Cerebellar cortex (tissue), 1 donor: ENCODE measurements around the gene ADAP1.
"Not testable (repeated sequence)": the region's sequence is repeated elsewhere in the genome, so short reads cannot be mapped to it uniquely, and the experiment has no call there.

ENCODE experiments used
- DNase-seq: peaks from one replicate; pipeline ENCODE4 v3.0.0-alpha.2; 2015; ENCODE audit warnings: low spot score

The ADAP1 gene

DNA sequence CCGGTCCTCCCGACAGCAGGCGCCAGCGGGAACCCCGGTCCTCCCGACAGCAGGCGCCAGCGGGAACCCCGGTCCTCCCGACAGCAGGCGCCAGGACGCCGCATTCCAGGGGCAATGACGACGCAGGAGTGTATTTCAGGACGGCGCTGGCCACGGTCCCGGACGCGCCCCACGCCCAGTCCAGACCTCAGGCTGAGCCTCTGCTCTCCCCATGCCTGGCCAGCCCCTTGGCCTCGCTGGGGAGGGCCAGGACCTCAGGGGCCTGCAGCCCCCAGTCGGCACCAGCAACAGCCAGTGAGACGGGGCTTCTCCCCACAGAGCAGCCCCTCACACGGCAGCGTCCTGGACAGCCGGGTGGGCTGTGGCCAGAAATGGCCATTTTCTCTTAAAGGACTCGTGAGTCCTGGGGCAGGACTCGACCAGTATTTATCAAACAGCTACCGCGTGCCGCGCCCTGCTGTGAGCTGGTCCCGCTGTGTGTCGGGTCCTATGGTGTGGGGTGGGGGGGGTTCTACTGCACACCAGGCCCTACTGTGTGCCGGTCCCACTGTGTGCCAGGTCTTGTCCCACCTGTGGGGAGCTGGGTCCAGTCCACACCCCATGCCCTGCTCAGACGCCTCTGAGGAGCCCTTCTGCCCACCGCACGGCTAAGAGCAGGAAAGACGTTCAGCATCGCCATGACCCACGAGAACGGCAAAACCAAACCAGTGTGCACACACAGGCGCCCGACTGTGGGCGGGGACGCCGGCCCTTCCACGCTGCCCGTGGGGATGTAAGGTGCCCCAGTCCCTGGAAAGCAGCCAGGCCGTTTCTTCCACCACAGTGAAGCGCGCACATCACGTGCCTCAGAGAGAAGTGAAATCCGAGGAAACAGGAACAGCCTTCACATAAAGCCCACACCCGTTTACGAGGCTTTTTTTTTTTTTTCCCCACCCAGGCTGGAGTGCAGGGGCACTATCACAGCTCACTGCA, 44.8 kb downstream of the ADAP1 start:
- no peak for DNase-seq

DNA sequence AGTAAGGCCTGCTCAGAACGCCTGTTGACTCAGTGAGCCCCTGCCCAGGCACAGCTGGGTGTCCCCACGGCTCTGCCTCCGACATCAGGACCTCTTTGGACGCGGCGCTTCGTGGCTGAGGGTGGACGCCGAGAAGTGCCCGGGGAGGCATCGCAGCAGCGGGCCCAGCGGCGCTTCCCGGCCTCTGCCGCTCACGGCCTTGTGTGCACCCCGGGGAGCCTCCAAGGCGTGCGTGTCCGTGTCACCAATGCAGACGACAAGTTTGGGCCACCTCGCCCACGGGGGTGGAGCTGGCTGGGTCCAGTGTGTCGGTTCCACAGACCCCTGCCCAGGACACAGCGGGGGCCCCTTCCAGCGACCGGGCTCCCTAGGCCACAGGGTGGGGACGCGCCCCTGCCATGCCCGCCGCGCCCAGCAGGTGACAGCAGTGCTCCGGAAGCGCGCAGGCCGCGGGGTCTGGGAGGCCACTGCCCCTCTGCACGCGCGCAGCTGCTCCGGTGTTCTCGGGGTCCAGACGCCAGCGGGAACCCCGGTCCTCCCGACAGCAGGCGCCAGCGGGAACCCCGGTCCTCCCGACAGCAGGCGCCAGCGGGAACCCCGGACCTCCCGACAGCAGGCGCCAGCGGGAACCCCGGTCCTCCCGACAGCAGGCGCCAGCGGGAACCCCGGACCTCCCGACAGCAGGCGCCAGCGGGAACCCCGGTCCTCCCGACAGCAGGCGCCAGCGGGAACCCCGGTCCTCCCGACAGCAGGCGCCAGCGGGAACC, 45.7 kb downstream of the ADAP1 start:
- DNase-seq: not testable (repeated sequence)

DNA sequence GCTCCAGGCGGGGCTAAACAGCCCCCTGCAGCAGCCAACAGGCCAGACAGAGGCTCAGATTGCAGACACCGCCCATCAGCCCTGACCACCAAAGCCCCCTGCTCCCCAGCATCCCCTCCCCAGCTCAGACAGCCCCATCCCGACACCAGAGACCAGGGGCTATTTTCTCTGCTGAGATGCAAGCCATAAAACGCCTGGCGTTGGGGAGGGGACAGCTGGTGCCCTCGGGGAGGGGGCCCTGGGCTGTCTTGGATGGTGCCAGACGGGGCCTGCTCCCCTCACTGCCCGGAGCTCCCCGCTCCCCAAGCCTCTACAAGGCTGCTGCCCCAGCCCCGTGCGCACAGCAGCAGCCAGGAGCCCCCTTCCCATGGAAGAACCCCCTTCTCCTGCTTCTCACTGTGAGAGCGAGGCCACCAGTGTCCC, 46.3 kb downstream of the ADAP1 start:
- DNase-seq: no peak

DNA sequence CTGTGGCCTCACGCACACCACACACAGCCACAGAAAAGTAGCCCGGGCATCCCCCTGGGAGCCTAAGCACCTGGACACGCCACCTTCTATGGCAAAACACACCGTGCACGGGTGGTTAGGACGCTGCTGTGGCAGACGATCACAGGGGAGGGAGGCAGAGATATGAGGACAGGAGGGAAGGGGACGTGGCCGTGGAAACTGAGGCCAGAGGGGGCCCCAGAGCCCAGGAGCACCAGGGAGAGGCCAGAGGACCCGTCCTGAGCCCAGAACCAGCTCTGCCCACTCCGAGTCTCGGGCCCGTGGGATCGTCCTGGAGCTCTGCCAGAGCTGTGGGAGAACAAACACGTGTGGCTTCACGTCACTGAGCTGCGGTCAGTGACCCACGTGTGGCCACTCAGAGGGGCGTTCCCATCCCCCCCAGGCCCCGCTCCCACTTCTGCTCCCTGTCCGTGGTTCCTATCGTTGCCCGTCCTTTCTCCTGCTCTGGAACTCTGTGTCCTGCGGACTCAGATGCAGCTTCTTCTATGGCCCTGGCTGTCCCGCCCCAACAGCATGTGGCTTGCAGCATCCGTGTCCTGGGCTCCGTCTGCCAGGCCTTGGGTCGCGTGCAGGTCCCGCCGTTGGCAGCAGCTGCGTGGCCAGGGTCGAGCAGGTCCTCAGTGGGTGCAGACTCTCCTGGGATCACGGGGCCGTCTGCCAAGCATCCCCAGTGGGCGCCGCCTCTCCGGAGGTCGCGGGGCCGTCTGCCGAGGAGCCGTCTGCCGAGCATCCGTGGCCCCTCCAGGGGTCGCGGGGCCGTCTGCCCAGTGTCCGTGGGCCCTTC, 47.1 kb downstream of the ADAP1 start:
- no peak for DNase-seq

DNA sequence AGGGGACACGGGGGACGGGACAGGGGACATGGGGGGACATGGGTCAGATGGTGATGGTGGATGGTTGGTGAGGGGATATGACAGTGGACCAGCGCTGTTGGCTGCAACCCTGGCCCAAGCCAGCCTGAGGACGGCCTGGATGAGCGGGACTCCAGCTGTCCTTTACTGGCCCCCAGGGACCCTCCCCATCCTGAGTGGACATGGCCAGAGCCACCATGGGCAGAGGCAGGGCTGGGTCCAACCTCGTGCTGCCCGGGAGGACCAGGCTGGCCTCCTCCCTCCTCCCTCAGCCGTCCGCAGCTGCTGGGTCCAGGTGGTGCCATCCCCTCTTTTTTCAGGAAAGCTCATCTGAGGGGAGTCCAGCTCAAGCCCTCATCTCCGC, 47.7 kb downstream of the ADAP1 start:
- no peak for DNase-seq

DNA sequence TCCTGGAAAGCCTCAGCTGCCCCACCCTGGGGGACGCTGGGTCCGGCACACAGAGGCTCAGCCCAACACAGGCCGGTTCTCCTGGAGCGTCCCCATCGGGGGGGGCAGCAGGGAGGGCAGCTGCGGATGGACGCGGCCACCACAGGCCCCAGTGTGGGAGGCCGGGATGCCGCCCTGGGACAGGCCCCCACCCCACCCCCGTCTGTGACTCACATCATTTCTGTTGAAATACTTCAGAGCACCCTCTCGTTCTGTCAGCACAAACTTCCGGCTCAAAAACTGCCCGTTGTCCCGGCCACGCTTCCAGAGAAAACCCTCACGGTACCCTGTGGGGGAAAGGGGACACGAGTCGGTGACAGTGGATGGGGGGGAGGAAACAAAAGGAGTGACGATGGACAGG, 49.6 kb downstream of the ADAP1 start:
- DNase-seq: no peak

DNA sequence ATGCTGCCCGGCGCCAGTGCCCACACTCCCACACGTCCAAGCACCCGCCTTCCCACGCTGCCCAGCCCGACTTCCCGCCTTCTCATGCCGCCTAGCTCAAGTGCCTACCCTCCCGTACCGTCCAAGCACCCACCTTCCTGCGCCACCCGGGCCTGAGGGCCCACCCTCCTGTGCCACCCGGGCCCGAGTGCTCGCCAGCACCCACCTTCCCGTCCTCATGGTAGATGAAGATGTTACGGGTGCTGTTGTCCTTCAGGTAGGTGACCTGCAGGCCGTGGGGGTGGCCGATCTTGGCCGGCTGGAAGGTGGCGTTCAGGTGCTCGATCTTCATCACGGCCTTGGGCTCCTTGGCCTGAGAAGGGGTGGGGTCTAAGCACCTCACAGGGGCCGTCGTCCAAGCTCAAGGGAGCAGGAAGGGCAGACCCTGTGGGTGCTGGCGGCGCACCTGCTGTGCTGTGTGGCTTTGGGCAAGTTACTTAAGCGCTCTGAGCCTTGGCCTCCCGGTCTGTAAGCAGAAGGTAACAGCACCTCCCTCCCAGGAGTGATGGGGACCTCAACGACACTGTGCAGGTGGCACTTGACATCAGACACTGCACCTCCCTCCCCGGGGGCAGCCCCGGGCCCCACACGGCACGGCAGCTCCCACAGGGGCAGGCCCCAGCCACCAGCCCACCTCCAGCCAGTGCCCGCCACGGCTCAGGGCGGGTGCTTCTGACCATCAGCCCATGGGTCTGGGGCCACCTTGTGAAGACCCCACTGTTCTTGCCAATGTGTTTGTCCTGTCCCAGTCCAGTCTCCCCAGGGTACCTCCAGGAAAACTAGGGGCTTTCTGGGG, 50.3 kb downstream of the ADAP1 start:
- DNase-seq: no peak

DNA sequence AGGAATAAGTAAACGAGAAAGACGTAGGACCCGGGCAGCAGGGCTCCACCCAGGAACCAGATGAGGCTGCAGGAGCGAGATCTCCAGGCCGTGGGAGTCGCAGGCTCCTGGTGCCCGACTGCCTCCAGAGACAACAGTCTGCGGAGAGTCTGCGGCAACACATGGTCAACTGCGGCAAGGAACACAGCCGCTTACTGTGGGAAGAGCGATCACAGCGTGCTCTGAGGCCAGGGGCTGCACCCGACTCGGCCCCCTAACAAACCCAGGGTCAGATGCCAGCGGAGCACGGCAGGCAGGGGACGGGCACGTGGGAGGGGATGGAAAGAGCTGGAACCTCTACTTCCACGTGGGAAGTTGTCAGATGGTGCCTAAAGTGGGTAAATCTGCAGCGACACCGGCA, 51.5 kb downstream of the ADAP1 start:
- no peak for DNase-seq

DNA sequence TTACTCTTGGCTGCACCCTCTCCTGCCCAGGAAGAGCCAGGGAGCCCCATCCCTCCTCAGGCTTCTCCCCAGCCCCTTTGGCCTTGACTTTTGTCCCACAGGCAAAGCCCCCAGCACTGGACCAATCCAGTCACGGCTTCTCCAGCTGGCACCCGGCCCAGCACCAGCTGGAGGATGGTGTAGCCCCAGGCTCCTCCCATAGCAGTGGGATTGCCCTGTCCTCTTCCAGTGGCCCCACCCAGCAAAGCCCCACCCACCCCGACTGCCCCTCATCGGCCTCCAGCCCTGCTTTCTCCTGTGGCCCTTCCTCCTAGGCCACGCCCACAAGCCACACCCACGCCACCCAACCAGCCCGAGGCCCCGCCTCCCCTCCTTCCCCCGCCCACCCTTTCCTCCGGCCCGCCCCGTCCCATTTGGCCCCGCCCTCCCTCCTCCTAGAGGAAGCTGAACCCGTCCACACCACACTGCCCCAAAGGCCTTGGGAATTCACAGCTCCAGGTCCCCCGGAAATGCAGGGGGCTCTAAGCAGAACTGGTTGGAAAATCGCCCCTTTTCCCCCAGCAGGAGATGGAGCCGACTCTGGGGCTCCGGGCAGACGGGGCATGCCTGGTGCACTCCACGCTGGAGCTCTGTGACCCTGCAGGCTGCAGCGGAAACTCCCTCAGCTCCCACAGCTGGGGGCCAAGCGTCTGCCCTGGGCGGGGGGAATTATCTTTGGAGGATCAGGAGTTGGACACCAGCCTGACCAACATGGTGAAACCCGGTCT, 52.9 kb downstream of the ADAP1 start:
- peak; percentile 58 for DNase-seq

DNA sequence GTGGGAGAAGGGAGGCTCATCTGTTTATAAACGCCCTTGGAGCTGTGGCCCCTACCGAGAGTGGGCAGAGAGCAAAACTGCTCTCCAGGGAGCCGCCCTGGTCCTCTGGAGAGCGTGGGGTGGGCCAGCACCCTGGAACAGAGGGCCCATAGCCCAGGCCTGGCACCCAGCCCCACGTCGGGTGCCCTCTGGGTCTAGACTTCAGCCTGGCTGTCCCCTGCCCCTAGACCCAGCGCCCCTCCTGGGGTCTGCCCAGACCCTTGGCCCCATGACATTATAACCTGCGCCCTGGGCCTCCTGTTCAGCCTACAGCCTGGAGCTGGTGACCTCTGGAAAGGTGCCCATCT, 53.5 kb downstream of the ADAP1 start:
- no peak for DNase-seq

DNA sequence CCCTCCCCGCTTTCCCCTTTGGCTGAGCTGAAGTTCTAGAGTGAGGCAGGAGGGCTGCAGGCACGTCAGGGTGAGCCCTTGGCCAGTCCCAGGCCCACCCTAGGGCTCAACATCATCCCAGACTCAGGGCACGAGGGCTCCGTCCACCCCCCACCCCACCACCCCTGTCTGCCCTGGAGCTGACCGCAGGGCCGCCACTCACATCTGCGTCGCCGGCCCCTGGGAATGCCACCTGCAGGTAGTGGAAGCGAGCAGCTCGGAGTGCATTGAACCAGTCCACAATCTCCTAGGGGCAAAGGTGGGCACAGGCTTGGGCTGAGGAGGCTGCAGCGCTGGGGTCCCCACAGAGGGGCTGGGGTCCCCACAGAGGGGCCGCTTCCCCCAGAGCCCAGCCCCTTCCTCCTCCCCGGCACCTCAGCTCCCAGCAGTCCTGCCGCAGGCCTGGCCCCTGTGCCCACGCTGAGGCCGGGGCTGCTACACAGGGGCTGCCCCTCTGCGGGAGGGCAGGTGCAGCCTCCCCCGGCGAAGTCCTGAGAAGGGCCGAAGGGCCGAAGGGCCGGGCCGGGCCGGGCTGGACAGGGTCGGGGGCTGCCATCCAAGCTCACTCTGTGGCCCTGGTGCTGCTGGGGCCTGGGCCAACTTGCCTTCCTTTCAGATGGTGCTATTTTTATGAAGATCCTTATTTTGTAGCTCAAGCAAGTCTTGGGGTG, 54.0 kb downstream of the ADAP1 start:
- DNase-seq: no peak

DNA sequence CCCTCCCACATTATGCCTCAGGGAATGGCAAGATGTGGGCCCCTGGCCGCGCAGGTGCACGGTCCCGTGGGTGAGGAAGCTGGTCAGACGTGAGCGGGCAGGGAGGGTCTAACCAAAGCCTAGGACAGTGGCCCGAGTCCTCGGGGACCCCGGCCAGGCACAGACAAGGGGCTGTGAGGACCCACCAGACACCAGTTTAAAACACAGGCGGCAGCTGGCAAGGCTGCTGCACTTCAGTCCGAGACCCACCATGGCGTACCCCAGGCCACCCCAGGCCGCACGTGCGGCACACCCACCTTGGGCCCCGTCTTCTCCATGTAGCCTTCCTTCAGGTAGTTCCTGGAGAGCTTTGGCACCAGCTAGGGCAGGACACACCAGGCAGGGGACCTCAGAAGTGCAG, 54.7 kb downstream of the ADAP1 start:
- no peak for DNase-seq

DNA sequence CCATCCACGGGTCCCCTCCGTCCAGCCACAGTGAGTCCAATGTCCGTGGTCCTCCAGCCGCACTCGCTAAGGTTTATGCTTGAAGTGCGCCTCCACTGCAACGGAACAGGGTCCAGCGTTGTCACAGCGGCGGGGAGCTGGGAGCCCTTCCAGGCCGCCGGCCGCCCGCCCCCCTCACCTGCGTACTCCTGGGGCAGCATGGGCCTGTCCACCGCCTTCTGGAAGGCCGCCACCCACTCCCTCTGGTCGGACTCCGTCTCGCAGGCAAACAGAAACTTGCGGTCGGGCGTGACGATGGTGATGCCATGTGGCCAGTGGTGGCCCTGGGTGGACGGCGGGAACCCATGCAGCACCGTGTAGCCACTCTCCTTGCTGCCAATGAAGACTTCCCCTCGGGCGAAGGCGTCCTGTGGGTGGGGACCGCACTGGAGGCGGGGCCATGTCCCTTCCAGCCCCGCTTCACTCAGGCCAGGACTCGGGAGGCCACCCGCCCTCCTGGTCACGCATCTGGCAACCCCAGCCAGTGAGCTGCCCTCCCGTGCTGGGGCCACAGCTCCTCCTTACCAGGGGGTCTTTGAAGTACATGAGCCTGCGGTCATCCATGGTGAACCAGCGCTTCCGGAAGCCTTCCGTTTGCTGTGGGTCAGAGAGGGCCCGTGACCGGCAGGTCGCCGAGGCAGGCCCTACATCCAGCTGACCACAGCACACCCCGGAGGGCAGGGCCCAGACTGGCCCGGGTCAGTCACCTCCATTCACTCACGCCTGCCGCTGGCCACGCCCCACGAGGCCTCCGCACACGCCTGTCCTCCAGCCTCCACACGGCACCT, 55.4 kb downstream of the ADAP1 start:
- DNase-seq: no peak

DNA sequence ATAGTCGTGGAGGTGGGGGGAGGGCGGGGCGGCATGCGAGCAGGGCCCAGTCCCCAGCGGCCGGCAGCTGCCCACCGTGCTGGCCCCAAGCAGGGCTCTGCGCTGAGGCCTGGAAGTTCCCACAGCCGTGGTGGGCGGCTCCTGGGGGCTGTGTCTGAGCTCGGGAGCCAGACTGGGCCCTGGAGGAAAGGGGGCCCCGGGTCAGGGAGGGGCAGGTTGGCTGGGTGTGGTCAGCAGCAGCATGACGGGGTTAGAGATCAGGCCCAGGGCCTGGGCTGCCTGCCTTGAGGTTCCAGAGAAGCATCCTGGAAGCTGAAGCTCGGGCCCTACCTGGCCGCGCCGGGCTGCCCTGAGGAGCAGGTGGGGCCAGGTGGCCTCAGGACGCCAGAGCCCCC, 56.0 kb downstream of the ADAP1 start:
- DNase-seq: no peak

DNA sequence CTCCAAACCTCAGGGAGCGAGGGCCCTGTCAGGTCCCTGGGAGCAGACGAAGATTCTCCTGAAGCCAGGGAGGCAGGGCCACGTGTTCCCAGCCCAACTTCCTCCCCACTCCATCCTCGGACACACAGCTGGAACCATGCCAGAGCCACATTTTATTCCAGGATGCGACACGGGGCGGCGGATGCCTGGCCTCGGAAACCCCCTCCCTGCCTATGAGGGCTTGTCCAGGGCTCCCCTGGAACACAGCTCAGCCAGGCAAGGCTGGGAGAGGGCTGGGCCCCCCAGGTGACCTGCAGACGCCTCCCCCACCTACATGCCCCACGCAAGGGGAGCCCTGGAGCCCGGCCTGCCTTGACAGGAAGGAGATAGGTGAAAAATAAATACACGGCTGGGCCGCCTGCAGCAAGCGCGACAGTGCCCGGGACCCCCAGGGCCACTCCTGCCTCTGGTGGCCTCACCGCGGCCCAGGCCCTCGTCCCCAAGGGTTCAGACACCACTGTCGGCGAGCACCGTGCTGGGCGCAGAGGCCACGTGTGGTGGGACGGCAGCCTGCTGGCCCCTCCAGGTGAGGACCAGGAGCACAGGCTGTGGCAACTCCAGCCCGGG, 56.6 kb downstream of the ADAP1 start:
- peak; percentile 62 for DNase-seq

DNA sequence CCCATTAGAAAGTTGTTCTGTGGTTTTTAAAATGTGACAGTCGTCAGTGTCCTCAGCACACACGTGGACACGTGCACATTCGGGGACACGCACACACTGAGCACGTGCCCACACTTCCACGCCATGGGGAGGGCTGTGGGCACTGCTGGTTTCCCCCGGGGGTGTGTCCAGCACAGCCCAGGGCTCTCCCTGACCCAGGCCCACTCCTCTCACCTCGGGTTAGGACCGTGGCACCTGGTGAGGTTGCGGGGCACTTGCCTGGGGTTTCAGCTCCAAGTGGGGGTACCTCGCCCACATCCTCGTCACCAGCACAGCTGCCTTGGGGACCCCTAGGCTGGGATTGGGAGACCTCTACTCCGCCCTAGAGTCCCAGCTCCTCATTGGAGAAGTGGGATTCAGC, 57.4 kb downstream of the ADAP1 start:
- no peak for DNase-seq

DNA sequence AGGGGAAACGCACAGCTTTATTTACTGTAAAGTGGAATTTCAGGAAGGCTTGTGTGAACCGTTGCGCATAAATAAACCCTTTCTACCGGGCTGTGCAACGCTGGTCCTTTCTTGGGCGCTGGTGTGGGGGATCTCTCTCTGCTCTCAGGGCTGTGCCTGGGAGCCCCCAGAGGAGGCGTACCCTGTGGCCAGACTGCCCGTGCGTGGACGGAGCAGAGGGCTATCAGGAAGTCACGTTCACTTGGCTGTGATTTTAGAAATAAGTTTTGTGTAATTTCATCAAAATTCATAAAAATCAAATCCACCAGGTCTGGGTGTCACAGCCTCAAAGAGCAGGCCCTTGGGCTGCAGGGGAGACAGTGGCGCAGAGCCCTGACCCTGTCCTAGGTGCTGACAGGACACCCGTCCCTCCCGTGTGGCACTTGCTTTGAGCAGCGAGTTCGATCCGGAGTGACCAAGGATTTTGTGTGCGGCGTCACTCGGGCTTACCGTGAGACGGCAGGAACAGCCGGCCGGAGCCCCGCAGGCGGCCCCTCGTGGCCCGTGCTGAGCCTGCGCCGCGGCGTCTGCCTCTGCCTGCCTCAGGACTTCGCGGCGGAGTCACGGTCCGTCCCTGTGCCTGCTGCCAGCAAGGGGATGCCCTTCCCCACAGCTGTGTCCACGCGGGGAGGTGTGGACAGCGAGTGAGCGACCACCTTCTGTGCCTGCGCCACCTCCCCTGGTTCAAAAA, 58.0 kb downstream of the ADAP1 start:
- DNase-seq: no peak

DNA sequence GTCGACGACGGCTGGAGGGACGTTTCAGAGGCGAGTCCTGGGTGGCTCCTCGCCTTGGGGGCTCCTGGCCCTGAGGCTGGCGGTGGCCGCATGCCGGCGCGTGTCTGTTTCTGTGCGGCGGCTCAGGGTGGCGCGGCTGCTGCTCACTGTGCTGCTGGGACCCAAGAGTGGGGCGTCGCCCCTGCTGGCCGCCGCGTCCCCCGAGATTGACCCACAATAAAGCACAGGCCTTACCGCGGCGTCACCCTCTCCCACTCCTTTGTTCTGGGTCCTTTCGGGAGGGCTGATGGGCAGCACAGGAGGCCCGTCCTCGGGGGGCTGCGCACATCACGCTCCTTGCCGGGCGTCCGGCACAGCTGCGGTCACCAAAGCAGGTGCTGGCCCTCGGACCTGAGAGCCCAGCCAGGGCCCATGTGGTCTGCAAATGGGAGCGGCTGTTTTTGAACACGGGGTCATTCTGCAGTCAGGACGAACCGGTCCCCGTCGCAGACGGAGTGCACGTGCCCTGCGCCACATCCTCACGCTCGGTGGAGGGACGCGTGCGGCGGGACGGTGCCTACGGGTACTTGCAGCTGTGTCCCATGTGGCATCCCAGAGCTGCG, 58.9 kb downstream of the ADAP1 start:
- DNase-seq: no peak
